ENCODE measurements around the gene TGM1.

- TF ChIP-seq, protein P1, sequence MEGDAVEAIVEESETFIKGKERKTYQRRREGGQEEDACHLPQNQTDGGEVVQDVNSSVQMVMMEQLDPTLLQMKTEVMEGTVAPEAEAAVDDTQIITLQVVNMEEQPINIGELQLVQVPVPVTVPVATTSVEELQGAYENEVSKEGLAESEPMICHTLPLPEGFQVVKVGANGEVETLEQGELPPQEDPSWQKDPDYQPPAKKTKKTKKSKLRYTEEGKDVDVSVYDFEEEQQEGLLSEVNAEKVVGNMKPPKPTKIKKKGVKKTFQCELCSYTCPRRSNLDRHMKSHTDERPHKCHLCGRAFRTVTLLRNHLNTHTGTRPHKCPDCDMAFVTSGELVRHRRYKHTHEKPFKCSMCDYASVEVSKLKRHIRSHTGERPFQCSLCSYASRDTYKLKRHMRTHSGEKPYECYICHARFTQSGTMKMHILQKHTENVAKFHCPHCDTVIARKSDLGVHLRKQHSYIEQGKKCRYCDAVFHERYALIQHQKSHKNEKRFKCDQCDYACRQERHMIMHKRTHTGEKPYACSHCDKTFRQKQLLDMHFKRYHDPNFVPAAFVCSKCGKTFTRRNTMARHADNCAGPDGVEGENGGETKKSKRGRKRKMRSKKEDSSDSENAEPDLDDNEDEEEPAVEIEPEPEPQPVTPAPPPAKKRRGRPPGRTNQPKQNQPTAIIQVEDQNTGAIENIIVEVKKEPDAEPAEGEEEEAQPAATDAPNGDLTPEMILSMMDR (IDR thresholded peaks at IDR 0.05; ENCODE audit: low read length), result no peak
- no peak for TF ChIP-seq EZH2phosphoT487 (IDR thresholded peaks at IDR 0.05; ENCODE audit: low read length)
These were observed at the start of gene TGM1 for GRCh38 chr14:24262821-24263733.
